ENCODE measurements around the gene TKTL1. TPM values are rescaled to one million over a fixed set of nuclear protein-coding genes. Genes with fewer than 3 reads are reported as not detected.
"Not testable (repeated sequence)": the region's sequence is repeated elsewhere in the genome, so short reads cannot be mapped to it uniquely, and the experiment has no call there.

TKTL1 gene
- total RNA-seq, 1 donor from 2014 or later = not detected

GRCh38 chrX:154343620-154344019 is 48.0 kb downstream of the TKTL1 start:
- DNase-seq (ENCODE audit: low spot score) = not testable (repeated sequence)

GRCh38 chrX:154348114-154348531 is 52.5 kb downstream of the TKTL1 start:
- DNase-seq (ENCODE audit: low spot score) = no peak

- DNase-seq (ENCODE audit: low spot score) = no peak
These were observed 53.2 kb downstream of the TKTL1 start for GRCh38 chrX:154348646-154349358.

GRCh38 chrX:154349359-154349935 is 53.9 kb downstream of the TKTL1 start:
- no peak for DNase-seq (ENCODE audit: low spot score)

GRCh38 chrX:154349979-154350378 is 54.4 kb downstream of the TKTL1 start:
- no peak for DNase-seq (ENCODE audit: low spot score)

- no peak for DNase-seq (ENCODE audit: low spot score)
These were observed 55.0 kb downstream of the TKTL1 start for GRCh38 chrX:154350429-154351182.

GRCh38 chrX:154351183-154352011 is 55.8 kb downstream of the TKTL1 start:
- DNase-seq (ENCODE audit: low spot score) = no peak

- DNase-seq (ENCODE audit: low spot score) = no peak
These were observed 56.4 kb downstream of the TKTL1 start for GRCh38 chrX:154352012-154352401.

GRCh38 chrX:154352466-154352865 is 56.9 kb downstream of the TKTL1 start:
- DNase-seq (ENCODE audit: low spot score) = no peak

- DNase-seq (ENCODE audit: low spot score) = no peak
These were observed 57.7 kb downstream of the TKTL1 start for GRCh38 chrX:154353172-154353843.

GRCh38 chrX:154354013-154354412 is 58.4 kb downstream of the TKTL1 start:
- no peak for DNase-seq (ENCODE audit: low spot score)

GRCh38 chrX:154354516-154354915 is 58.9 kb downstream of the TKTL1 start:
- no peak for DNase-seq (ENCODE audit: low spot score)

GRCh38 chrX:154355094-154355775 is 59.6 kb downstream of the TKTL1 start:
- no peak for DNase-seq (ENCODE audit: low spot score)

GRCh38 chrX:154355776-154356140 is 60.2 kb downstream of the TKTL1 start:
- DNase-seq (ENCODE audit: low spot score) = no peak

- DNase-seq (ENCODE audit: low spot score) = no peak
These were observed 61.0 kb downstream of the TKTL1 start for GRCh38 chrX:154356596-154356995.

GRCh38 chrX:154357205-154357604 is 61.6 kb downstream of the TKTL1 start:
- DNase-seq (ENCODE audit: low spot score) = no peak

GRCh38 chrX:154358011-154358410 is 62.4 kb downstream of the TKTL1 start:
- no peak for DNase-seq (ENCODE audit: low spot score)

GRCh38 chrX:154358829-154359228 is 63.2 kb downstream of the TKTL1 start:
- DNase-seq (ENCODE audit: low spot score) = no peak

GRCh38 chrX:154359362-154360154 is 64.0 kb downstream of the TKTL1 start:
- no peak for DNase-seq (ENCODE audit: low spot score)

GRCh38 chrX:154360155-154360713 is 64.6 kb downstream of the TKTL1 start:
- DNase-seq (ENCODE audit: low spot score) = no peak

Measured in ureter (tissue), 1 donor.